Stimulated activated naive CD4-positive, alpha-beta T cell treated with Interleukin-2 at 50 U/mL for 16 hours (primary cell): ENCODE measurements around the gene USP49.
A peak's percentile ranks its signal among the peaks of the same experiment; 100 is the strongest.
"Not testable (repeated sequence)": the region's sequence is repeated elsewhere in the genome, so short reads cannot be mapped to it uniquely, and the experiment has no call there.

Source experiments
- DNase-seq: peaks from one replicate; lab custom pipeline; 2025; lab: John Stamatoyannopoulos, UW

The USP49 gene

DNA sequence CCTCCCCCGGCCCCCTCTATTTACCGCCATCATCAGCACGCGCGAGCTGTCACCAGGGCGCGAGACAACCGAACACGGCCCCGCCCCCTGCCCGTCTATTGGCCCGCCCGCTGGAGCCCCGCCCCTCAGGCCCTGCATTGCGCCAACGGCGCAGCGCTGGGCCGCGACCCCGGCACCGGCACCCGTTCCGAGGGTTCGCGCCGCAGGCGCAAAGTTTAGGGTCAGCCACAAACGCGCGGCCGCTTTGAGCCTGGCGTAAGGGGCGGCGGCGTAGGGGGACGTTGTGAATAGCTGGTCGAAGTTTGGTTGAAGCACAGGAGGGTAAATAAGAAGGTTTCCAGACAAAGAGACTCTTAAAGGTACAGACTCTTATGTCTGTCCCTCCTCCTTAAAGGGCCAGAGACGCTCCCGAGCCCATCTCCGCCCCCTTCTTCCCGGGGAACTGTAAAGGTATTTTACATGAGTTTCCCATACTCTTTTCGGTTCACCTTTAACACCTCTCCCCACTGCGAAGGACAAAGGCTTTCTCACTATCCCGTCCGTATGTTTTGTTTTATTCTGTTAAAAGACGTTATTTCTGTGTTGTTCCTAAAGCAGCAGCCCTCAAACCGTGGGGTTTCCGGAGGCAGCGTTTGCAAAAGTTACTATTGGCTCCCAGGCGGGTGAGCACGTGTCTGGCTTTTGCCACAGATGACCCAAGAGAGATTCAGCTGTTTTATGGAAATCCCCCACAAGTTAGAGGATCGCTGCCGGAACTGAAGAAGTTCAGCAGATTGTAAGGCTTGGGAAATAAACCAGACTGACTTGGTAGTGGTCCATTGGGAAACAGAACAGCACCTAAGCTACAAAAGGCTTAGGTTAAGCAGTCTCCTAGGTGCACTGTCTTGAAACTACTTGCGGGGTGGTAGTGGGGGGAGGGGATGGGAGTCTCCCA lies at the start of gene USP49:
USP49 (minus strand) TSS at position 76 of the 934 bp plus-strand sequence. CDS start 88,392 bp downstream, outside the sequence.
- peak; percentile 93 for DNase-seq

GRCh38 chr6:41943456-41943855 lies 48.3 kb upstream of the USP49 start:
- DNase-seq = no peak

GRCh38 chr6:41942882-41943281 lies 47.7 kb upstream of the USP49 start:
- DNase-seq = not testable (repeated sequence)

- DNase-seq = no peak
Measured at GRCh38 chr6:41942067-41942851, 47.1 kb upstream of the USP49 start.

DNA sequence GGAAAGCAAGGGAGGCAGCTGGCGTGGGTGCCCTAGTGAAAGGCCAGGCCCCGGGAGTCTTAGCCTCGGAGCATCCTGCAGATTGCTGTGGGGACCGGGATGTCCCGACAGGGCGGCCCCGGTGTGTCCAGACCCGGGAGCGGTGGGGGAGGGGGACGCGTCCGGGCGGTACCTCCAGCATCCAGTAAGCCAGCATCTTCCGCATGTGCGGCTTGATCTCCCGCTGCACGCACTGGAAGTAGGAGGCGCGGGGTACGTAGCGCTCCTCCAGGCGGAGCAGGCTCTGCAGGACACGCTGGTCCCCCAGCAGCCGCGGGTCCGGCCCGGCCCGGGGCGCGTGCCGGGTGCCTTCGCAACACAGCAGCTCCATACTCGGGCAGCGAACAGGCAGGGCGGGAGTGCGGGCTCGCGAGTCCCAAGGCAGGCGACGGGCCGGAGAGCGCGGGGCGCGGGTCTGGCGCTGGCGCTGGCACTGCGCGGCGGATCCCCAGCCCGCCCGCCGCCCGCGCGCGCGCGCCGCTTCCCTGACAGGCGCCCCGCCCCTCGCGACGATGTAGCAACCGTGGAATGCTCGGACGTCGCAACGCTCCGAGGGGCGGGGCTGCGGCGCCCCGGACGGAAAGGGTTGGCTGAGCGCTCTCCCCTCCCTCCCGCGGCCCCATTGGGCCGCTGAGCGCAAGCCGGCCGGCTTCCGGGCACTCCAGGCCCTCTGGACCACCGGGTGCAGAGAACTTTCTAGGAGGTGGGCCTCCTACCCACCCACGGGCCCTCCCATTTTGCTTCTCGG lies 46.3 kb upstream of the USP49 start, which contains the start of gene CCND3:
CCND3 (minus strand) TSS at position 529 of the 787 bp plus-strand sequence; CDS start at position 370, 159 bp downstream.
- DNase-seq = peak; percentile 89

- DNase-seq = peak; percentile 56
Measured at GRCh38 chr6:41940759-41941279, 45.6 kb upstream of the USP49 start.

DNA sequence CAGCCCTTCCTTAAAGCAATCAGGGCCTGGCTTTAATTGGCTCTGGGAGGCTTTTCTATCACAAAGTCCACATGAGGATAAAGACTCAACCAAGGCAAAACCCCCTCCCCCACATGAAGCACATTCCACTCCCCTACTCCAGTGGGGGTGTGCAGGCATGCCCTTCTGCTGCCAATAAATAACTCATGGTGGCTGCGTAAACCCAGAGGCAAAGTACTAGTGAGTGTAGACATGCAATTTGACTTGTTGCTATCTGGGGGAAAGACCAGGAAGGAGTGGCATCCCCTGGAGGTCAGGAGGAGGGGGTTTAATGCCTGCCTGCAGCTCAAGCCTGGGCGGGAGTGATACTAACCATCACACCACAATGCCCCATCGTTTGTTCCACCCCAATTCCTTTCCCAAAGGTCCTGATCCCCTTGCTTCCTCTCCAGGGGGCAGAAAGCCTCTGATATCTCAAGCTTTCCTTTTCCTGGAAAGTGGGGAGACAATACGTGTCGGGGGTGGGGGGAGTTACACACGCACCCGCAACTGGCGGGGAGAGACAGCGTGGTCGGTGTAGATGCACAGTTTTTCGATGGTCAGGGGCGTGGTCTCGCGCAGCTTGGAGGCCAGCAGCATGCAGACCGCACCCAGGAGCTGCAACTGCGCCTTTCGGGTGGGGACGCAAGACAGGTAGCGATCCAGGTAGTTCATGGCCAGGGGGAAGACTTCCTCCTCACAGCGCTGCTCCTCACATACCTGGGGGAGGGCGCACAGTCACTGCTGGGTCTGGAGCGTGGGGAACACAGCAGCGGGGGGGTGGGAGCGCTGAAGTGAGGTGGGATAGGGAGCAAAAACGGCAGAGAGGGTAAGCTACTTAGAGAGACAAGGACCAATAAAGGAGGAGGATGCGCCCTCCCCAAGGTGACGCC lies 44.9 kb upstream of the USP49 start:
- peak; percentile 41 for DNase-seq

DNA sequence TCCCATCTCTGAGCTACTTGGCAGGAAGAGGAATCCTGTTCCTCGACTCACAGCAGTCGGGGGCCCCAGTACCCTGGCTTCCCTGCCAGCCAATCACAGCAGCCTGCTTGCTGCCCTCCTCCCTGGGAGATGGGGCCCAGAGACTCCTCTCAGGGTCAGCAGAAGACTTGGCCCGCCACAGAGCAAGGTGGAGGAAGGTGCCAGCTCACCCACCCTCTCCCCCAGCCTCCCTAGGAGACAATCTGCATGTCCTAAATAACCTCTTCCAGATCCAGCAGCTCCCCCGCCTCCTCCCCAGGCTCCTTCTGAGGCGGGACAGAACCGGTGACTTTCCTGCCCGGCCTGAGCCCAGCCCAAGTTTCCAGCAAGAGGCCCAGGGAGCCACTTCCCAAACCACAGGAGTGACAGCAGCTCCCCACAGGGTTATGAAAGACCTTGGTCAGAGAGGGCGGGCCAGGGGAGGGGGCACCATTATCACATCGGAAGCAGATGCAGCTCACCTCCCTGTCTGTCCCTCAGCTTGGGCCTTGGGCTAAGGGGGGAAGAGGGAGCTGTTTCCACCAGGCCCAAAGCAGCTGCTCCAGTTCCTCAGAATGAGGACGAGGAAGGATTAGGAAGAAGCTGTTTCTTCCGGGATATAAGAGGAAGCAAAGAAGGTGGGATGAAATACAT lies 44.1 kb upstream of the USP49 start:
- no peak for DNase-seq

GRCh38 chr6:41938590-41939175 lies 43.5 kb upstream of the USP49 start:
- DNase-seq = no peak

- no peak for DNase-seq
Measured at GRCh38 chr6:41937861-41938574, 42.8 kb upstream of the USP49 start.

DNA sequence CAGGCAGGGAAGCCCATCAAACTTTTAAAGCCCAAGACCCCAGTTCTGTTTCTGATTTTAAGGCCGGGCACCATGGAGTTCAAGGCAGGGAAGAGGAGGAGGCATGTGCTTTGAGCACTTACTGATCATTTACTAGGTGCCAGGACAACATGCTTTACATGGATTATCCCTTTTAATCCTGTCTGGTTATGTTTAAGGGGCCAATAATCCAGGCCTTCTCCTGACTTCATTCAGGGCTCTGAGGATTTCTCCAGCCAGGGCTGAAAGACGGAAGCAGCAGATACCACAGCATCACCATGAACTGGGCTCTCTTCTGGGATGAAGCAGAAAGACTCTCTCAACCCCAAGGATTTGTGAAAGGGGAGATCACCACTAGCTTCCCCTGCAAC lies 42.3 kb upstream of the USP49 start:
- no peak for DNase-seq

DNA sequence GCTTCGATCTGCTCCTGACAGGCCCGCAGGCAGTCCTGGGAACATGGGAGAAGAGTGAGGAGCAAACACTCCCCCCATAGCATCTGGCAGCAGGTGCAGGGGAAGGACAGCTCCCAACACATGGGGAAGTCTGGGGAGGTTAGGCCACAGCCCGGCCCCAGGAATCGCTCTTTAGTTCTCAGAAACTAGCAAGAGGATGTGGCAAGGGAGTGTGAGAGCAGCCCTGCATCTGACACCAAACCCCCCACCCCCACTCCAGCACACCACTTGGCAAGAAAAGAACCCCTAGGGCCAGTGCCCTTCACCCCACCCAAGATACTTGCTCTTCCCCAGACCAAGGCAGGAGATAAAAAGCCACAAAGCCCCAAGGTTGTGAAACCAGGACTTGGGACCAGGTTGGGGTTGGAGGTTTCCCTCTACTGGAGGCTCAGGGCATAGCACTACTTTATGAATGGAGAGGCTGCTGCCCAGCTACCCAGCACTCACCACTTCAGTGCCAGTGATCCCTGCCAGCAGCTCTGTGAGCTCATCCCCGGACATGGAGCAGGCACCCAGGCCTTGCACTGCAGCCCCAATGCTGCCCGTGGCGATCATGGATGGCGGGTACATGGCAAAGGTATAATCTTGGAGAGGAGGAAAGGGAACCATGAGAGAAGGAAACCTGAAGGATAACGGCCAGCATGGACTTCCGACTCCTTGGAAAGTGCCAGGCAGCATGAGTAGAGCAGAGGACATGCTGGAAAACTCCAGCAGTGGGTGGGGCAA lies 41.1 kb upstream of the USP49 start:
- peak; percentile 64 for DNase-seq

DNA sequence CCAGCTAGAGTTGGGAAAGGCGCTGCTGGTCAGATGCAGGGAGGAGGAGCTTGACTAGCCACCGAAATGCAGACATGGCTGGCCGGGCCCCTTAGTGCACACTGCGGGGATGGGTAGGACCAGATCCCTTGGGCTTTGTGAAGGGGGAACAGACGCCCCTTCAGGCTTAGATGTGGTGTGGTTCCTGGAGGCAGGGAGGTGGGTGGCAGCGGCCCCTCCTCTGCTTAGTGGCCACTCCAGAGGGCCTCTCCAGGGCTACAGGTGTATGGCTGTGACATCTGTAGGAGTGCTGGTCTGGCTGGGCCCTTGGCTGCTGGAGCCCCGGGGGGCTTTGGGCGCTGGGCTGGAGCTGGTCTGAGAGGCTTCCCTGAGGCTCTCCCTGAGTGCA lies 40.5 kb upstream of the USP49 start:
- DNase-seq = no peak

GRCh38 chr6:41935193-41935574 lies 40.0 kb upstream of the USP49 start:
- DNase-seq = no peak

GRCh38 chr6:41934278-41935192 lies 39.4 kb upstream of the USP49 start:
- no peak for DNase-seq

DNA sequence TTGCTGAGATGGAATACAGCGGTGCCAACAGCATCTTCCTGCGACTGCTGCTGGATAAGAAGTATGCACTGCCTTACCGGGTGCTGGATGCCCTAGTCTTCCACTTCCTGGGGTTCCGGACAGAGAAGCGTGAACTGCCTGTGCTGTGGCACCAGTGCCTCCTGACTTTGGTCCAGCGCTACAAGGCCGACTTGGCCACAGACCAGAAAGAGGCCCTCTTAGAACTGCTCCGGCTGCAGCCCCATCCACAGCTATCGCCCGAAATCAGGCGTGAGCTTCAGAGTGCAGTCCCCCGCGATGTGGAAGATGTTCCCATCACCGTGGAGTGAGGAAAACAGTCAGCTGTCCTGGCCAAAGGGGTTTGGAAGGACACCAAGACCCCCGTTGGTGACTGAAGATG lies 37.2 kb upstream of the USP49 start:
- DNase-seq = no peak

DNA sequence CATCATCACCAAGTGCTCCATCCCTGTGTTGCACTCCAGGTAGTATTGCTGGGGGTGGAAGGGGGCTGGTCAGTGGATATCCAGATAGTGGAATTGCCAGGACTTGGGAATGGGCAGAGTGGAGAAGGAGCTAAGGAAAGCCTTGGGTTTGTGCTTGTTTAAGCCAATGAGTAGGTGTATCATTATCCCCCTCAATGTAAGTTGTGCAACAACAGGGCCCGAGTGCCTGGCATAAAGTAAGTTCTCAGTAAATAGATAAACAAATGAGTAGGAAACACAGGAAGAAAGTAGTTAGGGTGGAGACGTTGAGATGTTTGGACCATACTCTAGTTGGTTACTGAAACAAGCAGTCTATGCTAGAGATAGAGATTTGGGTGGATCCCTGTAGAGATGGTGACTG lies 36.6 kb upstream of the USP49 start:
- no peak for DNase-seq
